HG03442 (cell line): ENCODE measurements around the gene PROKR2.

Source experiments
- ATAC-seq: cut with Tn5 transposase; IDR thresholded peaks from one replicate; pipeline ENCODE4 v1.9.1; 2021; ENCODE audit warnings: mild to moderate bottlenecking, moderate library complexity; ENCODE audit not compliant: unreplicated experiment

PROKR2 gene

GRCh38 chr20:5316188-5317158 lies at the start of gene PROKR2:
TSS of gene PROKR2 (minus strand) at chr20:5316954. CDS start at chr20:5314369, 2,585 bp downstream.
- ATAC-seq = no peak

- ATAC-seq = no peak
Measured at GRCh38 chr20:5364997-5365597, 48.3 kb upstream of the PROKR2 start.

GRCh38 chr20:5364136-5364821 lies 47.5 kb upstream of the PROKR2 start:
- ATAC-seq = no peak

- ATAC-seq = no peak
Measured at GRCh38 chr20:5362771-5363170, 46.0 kb upstream of the PROKR2 start.

- ATAC-seq = no peak
Measured at GRCh38 chr20:5361176-5361575, 44.4 kb upstream of the PROKR2 start.

GRCh38 chr20:5357946-5358345 lies 41.2 kb upstream of the PROKR2 start:
- ATAC-seq = no peak

- ATAC-seq = no peak
Measured at GRCh38 chr20:5356941-5357340, 40.2 kb upstream of the PROKR2 start.

- no peak for ATAC-seq
Measured at GRCh38 chr20:5354901-5355300, 38.1 kb upstream of the PROKR2 start.

GRCh38 chr20:5353624-5354496 lies 37.1 kb upstream of the PROKR2 start:
- no peak for ATAC-seq

- ATAC-seq = no peak
Measured at GRCh38 chr20:5349448-5349847, 32.7 kb upstream of the PROKR2 start.

- ATAC-seq = no peak
Measured at GRCh38 chr20:5342021-5342420, 25.3 kb upstream of the PROKR2 start.

GRCh38 chr20:5331340-5331739 lies 14.6 kb upstream of the PROKR2 start:
- no peak for ATAC-seq

GRCh38 chr20:5328268-5328667 lies 11.5 kb upstream of the PROKR2 start:
- ATAC-seq = no peak

- ATAC-seq = no peak
Measured at GRCh38 chr20:5327356-5327755, 10.6 kb upstream of the PROKR2 start.

GRCh38 chr20:5315807-5316187 lies 957 bp downstream of the PROKR2 start:
- no peak for ATAC-seq

- ATAC-seq = no peak
Measured at GRCh38 chr20:5313916-5314315, 2.8 kb downstream of the PROKR2 start.

GRCh38 chr20:5312518-5312917 lies 4.2 kb downstream of the PROKR2 start:
- no peak for ATAC-seq

GRCh38 chr20:5309971-5310370 lies 6.8 kb downstream of the PROKR2 start:
- no peak for ATAC-seq

- ATAC-seq = no peak
Measured at GRCh38 chr20:5298811-5299210, 17.9 kb downstream of the PROKR2 start.

GRCh38 chr20:5297280-5298004 lies 19.3 kb downstream of the PROKR2 start:
- ATAC-seq = no peak
